HFFc6 (cell line): ENCODE measurements around the gene ZMYM2. TPM values are rescaled to one million over a fixed set of nuclear protein-coding genes. Genes with fewer than 3 reads are reported as not detected.

Experiments
- DNase-seq: peaks from one replicate; pipeline ENCODE4 v3.0.0-alpha.2; 2018
- H3K27ac Mint-ChIP-seq: 2 replicates; pipeline ENCODE4 v1.8.0; 2020; ENCODE audit warnings: mild to moderate bottlenecking, mixed read lengths
- H3K27me3 Mint-ChIP-seq: 2 replicates; pipeline ENCODE4 v1.8.0; 2021; ENCODE audit warnings: mild to moderate bottlenecking, moderate library complexity, mixed read lengths; ENCODE audit not compliant: insufficient read depth
- H3K36me3 Mint-ChIP-seq: 2 replicates; pipeline ENCODE4 v1.8.0; 2021; ENCODE audit warnings: low read depth, mixed read lengths
- H3K4me1 Mint-ChIP-seq: 2 replicates; pipeline ENCODE4 v1.8.0; 2020; ENCODE audit warnings: low read depth, mixed read lengths
- H3K4me3 Mint-ChIP-seq: 2 replicates; pipeline ENCODE4 v1.8.0; 2020; ENCODE audit warnings: mild to moderate bottlenecking, moderate library complexity, mixed read lengths
- H3K9me3 Mint-ChIP-seq: 2 replicates; pipeline ENCODE4 v1.8.0; 2020; ENCODE audit warnings: mild to moderate bottlenecking, mixed read lengths
- CTCF ChIP-seq: fragments of 200-600 bp; sonication (generic); IDR thresholded peaks from 2 replicates; pipeline ENCODE4 v1.5.0; 2021; ENCODE audit warnings: antibody characterized with exemption, mild to moderate bottlenecking
- total RNA-seq, 6 experiments: library from RNA; stranded (reverse); fragmentation: NEBNext Ultra II Directional; extraction: Animal tissue kit (Norgen Biotek cat#: 25700); gene quantifications; 2 replicates in 1 of 6; 3 replicates in 5 of 6; pipeline ENCODE4 v1.2.3, GENCODE V29; 2021

Gene ZMYM2
- total RNA-seq, 6 experiments from 2014 or later: 21.3 to 33.6 (median 28.8) TPM

DNA sequence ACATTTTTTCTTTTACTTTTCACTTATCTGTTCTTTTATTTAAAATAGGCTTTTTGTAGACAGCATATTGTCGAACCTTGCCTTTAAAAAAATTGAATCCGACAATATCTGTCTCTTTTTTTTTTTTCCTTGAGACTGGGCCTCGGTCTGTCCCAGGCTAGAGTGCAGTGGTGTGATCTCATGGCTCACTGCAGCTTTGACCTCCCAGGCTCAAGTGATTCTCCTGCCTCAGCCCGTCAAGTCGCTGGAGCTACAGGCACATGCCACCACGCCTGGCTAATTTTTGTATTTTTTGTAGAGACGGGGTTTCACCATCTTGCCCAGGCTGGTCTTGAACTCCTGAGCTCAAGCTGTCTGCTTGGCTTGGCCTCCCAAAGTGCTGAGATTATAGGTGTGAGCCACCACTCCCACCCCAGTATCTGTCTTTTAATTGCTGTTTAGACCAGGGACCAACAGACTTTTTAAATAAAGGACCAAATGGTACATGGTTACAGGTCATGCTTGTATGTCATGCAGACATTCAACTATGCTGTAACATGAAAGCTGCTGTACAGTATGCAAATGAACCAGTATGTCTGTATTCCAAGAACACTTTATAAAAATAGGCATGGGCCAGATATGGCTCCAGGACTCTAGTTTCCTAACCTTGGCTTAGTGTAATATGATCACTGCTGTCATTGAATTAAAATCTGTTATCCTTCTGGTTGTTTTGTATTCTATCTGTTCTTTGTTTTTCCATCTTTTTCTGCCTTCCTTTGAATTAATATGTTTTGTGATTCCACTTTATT is 122.0 kb downstream of the ZMYM2 start:
- no peak for DNase-seq
- no peaks in the 10 kb centered on the region; the same call in 1 of the 2 replicates for H3K36me3 Mint-ChIP-seq
- no peak for TF ChIP-seq CTCF
- no peaks in the 10 kb centered on the region for H3K4me1 Mint-ChIP-seq
- H3K4me3 Mint-ChIP-seq: no peak overlapping the region
- no peaks in the 10 kb centered on the region; the same call in 1 of the 2 replicates for H3K27me3 Mint-ChIP-seq
- no peak overlapping the region; the same call in 1 of the 2 replicates for H3K27ac Mint-ChIP-seq
- H3K9me3 Mint-ChIP-seq: no peaks in the 10 kb centered on the region

DNA sequence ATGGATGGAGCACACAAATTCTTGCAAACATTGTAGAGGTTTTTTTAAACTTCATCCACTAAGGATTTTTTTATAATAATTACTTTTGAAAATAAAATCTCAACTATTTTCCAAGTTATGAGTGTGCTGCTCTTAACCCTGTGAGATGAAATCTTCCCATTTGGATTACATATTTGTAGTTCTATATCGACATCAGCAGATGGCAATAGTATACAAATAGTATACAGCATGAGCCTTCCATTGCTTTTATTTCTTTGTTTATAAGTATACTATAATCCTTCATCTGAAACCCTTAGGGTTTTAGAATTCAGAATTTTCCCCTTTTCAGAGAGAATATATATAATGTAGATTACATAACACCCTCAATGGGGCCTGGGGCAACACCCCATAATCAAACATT is 131.8 kb downstream of the ZMYM2 start:
- H3K4me1 Mint-ChIP-seq: no peaks in the 10 kb centered on the region
- no peaks in the 10 kb centered on the region for H3K9me3 Mint-ChIP-seq
- no peak overlapping the region for H3K27ac Mint-ChIP-seq
- H3K4me3 Mint-ChIP-seq: no peak overlapping the region
- TF ChIP-seq CTCF: peak; percentile 22
- H3K36me3 Mint-ChIP-seq: peaks cover 14% of the 10 kb centered on the region
- H3K27me3 Mint-ChIP-seq: no peaks in the 10 kb centered on the region; the same call in 1 of the 2 replicates
- no peak for DNase-seq

DNA sequence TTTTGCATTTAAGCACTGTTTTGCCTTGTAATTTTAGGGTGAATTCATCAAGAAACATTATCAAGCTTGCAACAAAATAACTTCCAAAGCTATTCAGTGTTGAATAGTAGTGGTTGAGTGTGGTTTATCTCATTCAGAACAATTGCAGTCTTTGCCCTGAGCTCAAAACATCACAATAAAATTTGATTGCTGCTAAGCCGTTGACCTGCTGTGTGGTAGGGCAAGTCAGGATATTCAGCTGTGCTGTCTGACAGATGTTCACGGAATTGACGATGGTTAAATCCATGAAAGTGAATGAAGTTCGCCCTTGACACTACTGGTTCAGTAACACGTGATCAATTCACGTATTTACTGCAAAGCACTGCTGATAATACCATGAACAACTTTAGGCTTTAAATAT is 135.4 kb downstream of the ZMYM2 start:
- no peak for DNase-seq
- Mint-ChIP-seq H3K4me3 (no peak overlapping the region), H3K4me1 (no peaks in the 10 kb centered on the region), H3K27me3 (peaks cover 2% of the 10 kb centered on the region), H3K36me3 (peaks cover 9% of the 10 kb centered on the region; the same call in 1 of the 2 replicates), H3K9me3 (no peaks in the 10 kb centered on the region; the same call in 1 of the 2 replicates), H3K27ac (no peak overlapping the region)
- no peak for TF ChIP-seq CTCF

GRCh38 chr13:20099319-20099718 is 140.8 kb downstream of the ZMYM2 start:
- no peaks in the 10 kb centered on the region; the same call in 1 of the 2 replicates for H3K9me3 Mint-ChIP-seq
- TF ChIP-seq CTCF: no peak
- no peaks in the 10 kb centered on the region for H3K36me3 Mint-ChIP-seq
- H3K4me3 Mint-ChIP-seq: no peak overlapping the region
- H3K4me1 Mint-ChIP-seq: no peaks in the 10 kb centered on the region
- DNase-seq: no peak
- H3K27ac Mint-ChIP-seq: no peak overlapping the region
- H3K27me3 Mint-ChIP-seq: peaks cover 25% of the 10 kb centered on the region

DNA sequence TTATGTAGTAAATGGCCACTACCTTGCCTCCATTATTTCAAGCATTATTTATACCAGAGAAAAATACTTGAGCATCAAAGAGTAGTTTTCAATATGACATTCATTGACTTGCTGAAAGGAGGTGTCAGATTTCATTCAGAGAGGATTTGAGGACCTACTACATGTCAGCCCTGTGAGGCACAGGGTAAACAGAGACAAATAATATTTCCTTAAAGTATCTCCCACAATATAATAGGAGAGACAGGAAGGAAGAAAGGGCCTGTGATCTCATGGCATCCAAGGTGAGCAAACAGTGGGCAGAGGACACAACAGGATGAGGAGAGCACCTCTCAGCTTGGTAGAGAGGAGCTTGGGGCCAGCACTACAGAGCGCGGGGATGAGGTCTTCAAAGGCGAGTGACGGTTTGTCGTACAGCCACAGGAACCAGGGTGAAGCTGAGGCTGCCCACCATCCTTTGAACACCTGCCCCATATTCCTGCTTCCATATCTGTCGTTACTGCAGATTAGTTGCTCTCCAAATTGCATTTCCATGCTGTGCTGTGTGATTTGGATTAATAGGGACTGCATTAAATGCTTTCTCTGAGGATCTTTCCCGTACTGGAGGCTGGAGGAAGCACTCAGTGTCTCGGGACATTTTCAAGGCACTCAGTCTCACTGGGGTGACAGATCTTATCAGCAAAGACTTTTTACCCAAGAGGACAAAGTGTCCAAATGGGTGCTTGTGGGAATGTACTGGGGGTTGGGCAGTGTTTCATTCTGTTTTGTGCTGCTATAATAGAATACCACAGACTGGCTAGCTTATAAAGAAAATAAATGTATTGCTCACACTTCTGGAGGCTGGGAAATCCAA is 143.2 kb downstream of the ZMYM2 start:
- Mint-ChIP-seq H3K4me1 (no peaks in the 10 kb centered on the region; the same call in 1 of the 2 replicates), H3K4me3 (no peak overlapping the region), H3K27me3 (peaks cover 38% of the 10 kb centered on the region), H3K36me3 (no peaks in the 10 kb centered on the region), H3K27ac (no peak overlapping the region), H3K9me3 (no peaks in the 10 kb centered on the region; the same call in 1 of the 2 replicates)
- TF ChIP-seq CTCF: no peak
- DNase-seq: no peak
